H4 (cell line): ENCODE results near the gene CEP350. TPM values are rescaled to one million over a fixed set of nuclear protein-coding genes. Genes with fewer than 3 reads are reported as not detected.
"Not testable (repeated sequence)": the region's sequence is repeated elsewhere in the genome, so short reads cannot be mapped to it uniquely, and the experiment has no call there.

Experiments
- DNase-seq: peaks from one replicate; pipeline ENCODE4 v3.0.0-alpha.2; 2015; ENCODE audit warnings: low spot score
- total RNA-seq: library from RNA; depleted of rRNA; stranded (reverse); fragments of >200 nt; shearing (Covaris generic); gene quantifications from 2 replicates; pipeline ENCODE4 v1.2.3, GENCODE V29; 2014

CEP350 gene
- total RNA-seq, 1 experiment from 2014 or later = 17.9 TPM

GRCh38 chr1:180119837-180120236, 165.2 kb downstream of the CEP350 start:
- no peak for DNase-seq

- no peak for DNase-seq
Observed at GRCh38 chr1:180123463-180123936, 168.9 kb downstream of the CEP350 start.

GRCh38 chr1:180130651-180131050, 176.0 kb downstream of the CEP350 start:
- DNase-seq = no peak

- DNase-seq = no peak
Observed at GRCh38 chr1:180131510-180131909, 176.9 kb downstream of the CEP350 start.

GRCh38 chr1:180133193-180133592, 178.6 kb downstream of the CEP350 start:
- DNase-seq = no peak

GRCh38 chr1:180133688-180134087, 179.1 kb downstream of the CEP350 start:
- not testable (repeated sequence) for DNase-seq

- no peak for DNase-seq
Observed at GRCh38 chr1:180135535-180135934, 180.9 kb downstream of the CEP350 start.

GRCh38 chr1:180136331-180136967, 181.8 kb downstream of the CEP350 start:
- no peak for DNase-seq

GRCh38 chr1:180136968-180137356, 182.4 kb downstream of the CEP350 start:
- DNase-seq = no peak

- no peak for DNase-seq
Observed at GRCh38 chr1:180137776-180138175, 183.2 kb downstream of the CEP350 start.

- DNase-seq = no peak
Observed at GRCh38 chr1:180141381-180141934, 186.8 kb downstream of the CEP350 start.

- no peak for DNase-seq
Observed at GRCh38 chr1:180143359-180143758, 188.7 kb downstream of the CEP350 start.

GRCh38 chr1:180144659-180145357, 190.2 kb downstream of the CEP350 start:
- DNase-seq = no peak

- DNase-seq = no peak
Observed at GRCh38 chr1:180145446-180145845, 190.8 kb downstream of the CEP350 start.

GRCh38 chr1:180150982-180151381, 196.4 kb downstream of the CEP350 start:
- no peak for DNase-seq

- no peak for DNase-seq
Observed at GRCh38 chr1:180151508-180151907, 196.9 kb downstream of the CEP350 start.

- no peak for DNase-seq
Observed at GRCh38 chr1:180152588-180152987, 198.0 kb downstream of the CEP350 start.

- no peak for DNase-seq
Observed at GRCh38 chr1:180153032-180153431, 198.4 kb downstream of the CEP350 start.

- no peak for DNase-seq
Observed at GRCh38 chr1:180154003-180154324, 199.4 kb downstream of the CEP350 start.

- DNase-seq = peak; percentile 77
Observed at GRCh38 chr1:180154325-180155181, 199.9 kb downstream of the CEP350 start, which contains the start of gene QSOX1. Gene QSOX1, plus strand, starts transcription at chr1:180154869. Its CDS starts 39 bp downstream, at chr1:180154908.

GRCh38 chr1:180155182-180155682, 200.6 kb downstream of the CEP350 start:
- no peak for DNase-seq

GRCh38 chr1:180156201-180156600, 201.6 kb downstream of the CEP350 start:
- no peak for DNase-seq
